ENCODE data around the gene BCAS3. TPM values are rescaled to one million over a fixed set of nuclear protein-coding genes. Genes with fewer than 3 reads are reported as not detected.

Gene BCAS3
- total RNA-seq, 1 experiment from 2014 or later, result 26.3 TPM

DNA sequence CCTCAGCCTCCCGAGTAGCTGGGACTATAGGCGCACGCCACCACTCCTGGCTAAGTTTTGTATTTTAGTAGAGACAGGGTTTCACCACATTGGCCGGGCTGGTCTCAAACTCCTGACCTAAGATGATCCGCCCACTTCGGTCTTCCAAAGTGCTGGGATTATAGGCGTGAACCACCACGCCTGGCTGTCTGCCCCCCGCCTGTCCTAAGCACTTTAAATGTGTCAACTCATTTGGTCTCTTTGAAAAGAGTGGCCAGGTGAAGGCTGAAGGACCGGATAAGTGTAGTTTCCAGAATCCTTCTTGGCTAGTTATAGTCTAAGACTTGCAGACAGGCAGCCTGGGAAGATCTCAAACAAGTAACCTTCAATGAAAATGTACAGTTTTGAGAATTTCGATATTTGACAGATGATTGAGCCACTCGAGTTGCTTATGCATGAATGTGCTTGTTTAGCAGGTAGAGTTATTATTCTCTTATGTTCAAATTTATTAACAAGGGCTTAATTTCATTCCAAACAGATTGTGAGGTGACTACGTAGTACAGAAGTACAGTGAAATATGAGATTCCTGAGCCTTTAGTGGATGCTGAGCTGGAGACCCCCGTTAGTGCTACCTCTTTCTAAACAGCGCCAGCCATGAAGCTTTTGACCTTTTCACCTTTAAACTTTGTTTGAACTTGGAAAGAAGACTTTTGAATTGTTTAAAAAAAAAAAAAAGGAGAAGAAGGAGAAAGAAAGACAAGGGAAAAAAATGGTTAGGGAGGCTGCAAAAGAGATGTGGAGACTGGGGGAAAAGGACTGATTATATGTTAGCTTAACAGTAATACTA, 557.6 kb downstream of the BCAS3 start (continued):
- TF ChIP-seq, protein P1, sequence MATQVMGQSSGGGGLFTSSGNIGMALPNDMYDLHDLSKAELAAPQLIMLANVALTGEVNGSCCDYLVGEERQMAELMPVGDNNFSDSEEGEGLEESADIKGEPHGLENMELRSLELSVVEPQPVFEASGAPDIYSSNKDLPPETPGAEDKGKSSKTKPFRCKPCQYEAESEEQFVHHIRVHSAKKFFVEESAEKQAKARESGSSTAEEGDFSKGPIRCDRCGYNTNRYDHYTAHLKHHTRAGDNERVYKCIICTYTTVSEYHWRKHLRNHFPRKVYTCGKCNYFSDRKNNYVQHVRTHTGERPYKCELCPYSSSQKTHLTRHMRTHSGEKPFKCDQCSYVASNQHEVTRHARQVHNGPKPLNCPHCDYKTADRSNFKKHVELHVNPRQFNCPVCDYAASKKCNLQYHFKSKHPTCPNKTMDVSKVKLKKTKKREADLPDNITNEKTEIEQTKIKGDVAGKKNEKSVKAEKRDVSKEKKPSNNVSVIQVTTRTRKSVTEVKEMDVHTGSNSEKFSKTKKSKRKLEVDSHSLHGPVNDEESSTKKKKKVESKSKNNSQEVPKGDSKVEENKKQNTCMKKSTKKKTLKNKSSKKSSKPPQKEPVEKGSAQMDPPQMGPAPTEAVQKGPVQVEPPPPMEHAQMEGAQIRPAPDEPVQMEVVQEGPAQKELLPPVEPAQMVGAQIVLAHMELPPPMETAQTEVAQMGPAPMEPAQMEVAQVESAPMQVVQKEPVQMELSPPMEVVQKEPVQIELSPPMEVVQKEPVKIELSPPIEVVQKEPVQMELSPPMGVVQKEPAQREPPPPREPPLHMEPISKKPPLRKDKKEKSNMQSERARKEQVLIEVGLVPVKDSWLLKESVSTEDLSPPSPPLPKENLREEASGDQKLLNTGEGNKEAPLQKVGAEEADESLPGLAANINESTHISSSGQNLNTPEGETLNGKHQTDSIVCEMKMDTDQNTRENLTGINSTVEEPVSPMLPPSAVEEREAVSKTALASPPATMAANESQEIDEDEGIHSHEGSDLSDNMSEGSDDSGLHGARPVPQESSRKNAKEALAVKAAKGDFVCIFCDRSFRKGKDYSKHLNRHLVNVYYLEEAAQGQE (IDR thresholded peaks at IDR 0.05; ENCODE audit: low read depth), result no peak
- TF ChIP-seq TCF7L2 (IDR thresholded peaks at IDR 0.05; ENCODE audit: borderline replicate concordance, extremely low read depth, insufficient read depth, insufficient read length) (no peak), CEBPB (IDR thresholded peaks at IDR 0.05; ENCODE audit: low read depth) (no peak)

DNA sequence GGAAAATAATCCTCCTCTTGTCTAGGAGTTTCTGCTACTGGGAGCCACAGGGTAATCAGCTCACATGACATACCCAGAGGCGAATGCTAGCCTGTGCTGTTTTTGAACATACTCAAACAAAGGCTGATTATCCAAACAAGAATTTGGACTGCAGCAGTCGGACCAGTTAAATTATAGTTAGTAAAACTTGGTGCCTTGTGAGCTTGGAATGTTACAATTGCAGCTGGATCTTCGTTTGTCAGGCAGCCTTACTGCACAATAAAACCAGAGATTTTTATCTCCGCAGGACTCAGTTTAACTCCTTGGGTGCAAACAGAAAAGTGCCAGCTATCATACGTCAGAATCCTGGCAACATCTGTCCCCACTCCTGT, 558.2 kb downstream of the BCAS3 start:
- intact Hi-C loops (cut with micrococcal nuclease), result no loop called here
- H3K4me2 ChIP-seq (ENCODE audit: low read length), result no peak overlapping the region

More for the DNA sequence above, 558.2 kb downstream of the BCAS3 start:
- BruUV-seq (replicated peaks), result no TSS peak
- no peak overlapping the region for H3K9ac ChIP-seq (ENCODE audit: low read length)
- 0 out of 4 replicates have a peak, but pooled peaks cover 0 to 5% of the 10 kb centered on the region in 2 experiments for H3K9me3 ChIP-seq (ENCODE audit: control insufficient read depth in 1 of 2, insufficient read depth in 1 of 2, low read depth in 1 of 2, low read length in 2 of 2)
- H3K9me2 ChIP-seq (ENCODE audit: insufficient read depth), result no peaks in the 10 kb centered on the region
- TF ChIP-seq SIN3A (IDR thresholded peaks at IDR 0.05; ENCODE audit: low read depth) (no peak), CBX3 (IDR thresholded peaks at IDR 0.05; ENCODE audit: low read depth) (no peak), SP1 (IDR thresholded peaks at IDR 0.05; ENCODE audit: low read depth) (no peak), TCF7L2 (IDR thresholded peaks at IDR 0.05; ENCODE audit: borderline replicate concordance, extremely low read depth, insufficient read depth, insufficient read length) (no peak)
- POLR2A ChIA-PET, result no interaction called here
- H4K20me1 ChIP-seq (ENCODE audit: insufficient read depth), result no peaks in the 10 kb centered on the region
- H3K27me3 ChIP-seq (ENCODE audit: insufficient read depth, low read length), result no peaks in the 10 kb centered on the region
- DNase-seq (ENCODE audit: low read depth, low spot score), result no peak
- H3K79me2 ChIP-seq (ENCODE audit: insufficient read depth, low read length), result no peaks in the 10 kb centered on the region
- H3K4me3 ChIP-seq (replicated peaks in 1 of 2; ENCODE audit: low read depth in 1 of 2, low read length in 2 of 2), result no peak overlapping the region
- no peaks in the 10 kb centered on the region for H3K4me1 ChIP-seq (ENCODE audit: control insufficient read depth in 1 of 2, insufficient read depth in 2 of 2, low read length in 2 of 2)
- CTCF ChIA-PET, result no interaction called here
- RAD21 ChIA-PET (ENCODE audit: low non-redundant PET in 1 of 2, low total read pairs in 2 of 2, uncharacterized antibody in 2 of 2, unreplicated experiment in 2 of 2), result no interaction called here
- H2AFZ ChIP-seq (ENCODE audit: low read depth, low read length, poor library complexity, severe bottlenecking), result no peak overlapping the region
- no peak overlapping the region for H3K27ac ChIP-seq (ENCODE audit: low read depth, low read length)
- ATAC-seq, result no peak
- H3K36me3 ChIP-seq (ENCODE audit: control insufficient read depth in 1 of 2, insufficient read depth in 2 of 2, low read length in 2 of 2), result no peaks in the 10 kb centered on the region

Measured in HCT116 (cell line).